Measurements from ENCODE around the gene ARHGEF25.

Gene ARHGEF25

DNA sequence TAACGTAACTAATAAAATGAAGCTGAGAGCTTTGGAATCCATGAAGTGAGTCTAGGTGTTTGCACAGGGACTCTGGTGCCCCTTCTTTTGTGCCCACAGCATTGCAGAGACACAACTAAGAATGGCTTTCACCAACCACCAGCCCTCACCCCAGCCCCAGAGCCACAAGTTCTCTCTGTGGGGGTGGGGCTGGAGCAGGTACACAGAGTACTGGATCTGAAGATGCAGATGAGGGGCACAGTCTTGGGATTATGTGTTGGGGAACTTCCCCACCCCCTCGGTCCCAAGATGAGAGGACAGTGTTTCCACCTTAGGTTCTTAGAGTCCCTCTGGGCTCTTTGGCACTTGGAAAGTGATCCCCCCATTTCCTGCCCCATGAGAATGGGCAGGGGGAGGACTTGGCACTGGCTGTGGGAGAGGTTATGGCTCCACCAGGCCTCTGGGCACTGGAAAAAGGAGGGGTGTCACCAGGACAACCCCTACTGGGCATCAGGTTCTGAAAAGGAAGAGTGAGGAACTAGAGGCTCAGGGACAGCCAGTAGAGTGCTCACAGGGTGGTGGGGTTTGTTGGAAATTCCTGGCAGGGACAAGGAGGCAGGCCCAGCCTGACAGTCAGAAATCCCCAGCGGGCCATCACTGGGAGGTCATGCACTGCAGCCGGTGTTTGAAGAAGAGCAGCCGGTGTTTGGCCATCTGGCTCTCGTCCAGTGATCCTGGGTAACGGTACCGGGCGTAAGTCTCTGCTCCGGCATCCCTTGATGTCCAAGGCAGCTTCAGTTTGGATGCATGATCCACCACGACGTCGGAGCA lies 15.1 kb downstream of the ARHGEF25 start:
- no peak overlapping the region for H3K4me3 ChIP-seq (ENCODE audit: low read depth, low read length)
- TF ChIP-seq, protein P1, sequence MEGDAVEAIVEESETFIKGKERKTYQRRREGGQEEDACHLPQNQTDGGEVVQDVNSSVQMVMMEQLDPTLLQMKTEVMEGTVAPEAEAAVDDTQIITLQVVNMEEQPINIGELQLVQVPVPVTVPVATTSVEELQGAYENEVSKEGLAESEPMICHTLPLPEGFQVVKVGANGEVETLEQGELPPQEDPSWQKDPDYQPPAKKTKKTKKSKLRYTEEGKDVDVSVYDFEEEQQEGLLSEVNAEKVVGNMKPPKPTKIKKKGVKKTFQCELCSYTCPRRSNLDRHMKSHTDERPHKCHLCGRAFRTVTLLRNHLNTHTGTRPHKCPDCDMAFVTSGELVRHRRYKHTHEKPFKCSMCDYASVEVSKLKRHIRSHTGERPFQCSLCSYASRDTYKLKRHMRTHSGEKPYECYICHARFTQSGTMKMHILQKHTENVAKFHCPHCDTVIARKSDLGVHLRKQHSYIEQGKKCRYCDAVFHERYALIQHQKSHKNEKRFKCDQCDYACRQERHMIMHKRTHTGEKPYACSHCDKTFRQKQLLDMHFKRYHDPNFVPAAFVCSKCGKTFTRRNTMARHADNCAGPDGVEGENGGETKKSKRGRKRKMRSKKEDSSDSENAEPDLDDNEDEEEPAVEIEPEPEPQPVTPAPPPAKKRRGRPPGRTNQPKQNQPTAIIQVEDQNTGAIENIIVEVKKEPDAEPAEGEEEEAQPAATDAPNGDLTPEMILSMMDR (IDR thresholded peaks at IDR 0.05; ENCODE audit: low read depth, low read length, missing control alignments) = no peak
- DNase-seq (ENCODE audit: low read depth) = no peak

DNA sequence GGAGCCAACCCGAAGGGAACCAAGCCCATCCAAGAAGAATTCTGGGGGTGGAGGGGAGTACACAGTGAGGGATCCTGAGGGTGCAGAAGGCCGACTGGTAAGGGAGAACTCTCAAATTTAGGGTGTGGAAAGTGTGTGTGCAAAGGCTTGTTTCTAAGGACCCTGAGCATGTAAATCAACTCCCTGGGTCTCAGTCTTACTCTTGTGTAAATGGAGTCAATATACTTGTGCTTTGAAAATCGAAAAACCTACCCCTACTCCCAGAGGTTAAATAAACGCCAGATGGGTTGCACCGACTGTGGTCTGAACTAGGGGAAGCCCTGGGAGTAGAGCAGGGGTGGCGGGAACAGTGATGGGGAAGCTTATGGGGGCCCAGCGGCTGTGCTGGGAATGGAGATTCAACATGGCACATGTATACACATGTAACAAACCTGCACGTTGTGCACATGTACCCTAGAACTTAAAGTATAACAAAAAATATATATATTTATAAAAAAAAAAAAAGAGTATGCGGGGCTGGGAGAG lies 15.7 kb downstream of the ARHGEF25 start:
- no peak overlapping the region for H3K4me3 ChIP-seq (ENCODE audit: low read depth, low read length)
- DNase-seq (ENCODE audit: low read depth) = no peak
- TF ChIP-seq, protein P1 (IDR thresholded peaks at IDR 0.05; ENCODE audit: low read depth, low read length, missing control alignments) = no peak

GRCh38 chr12:57627501-57628279 lies 16.5 kb downstream of the ARHGEF25 start:
- H3K4me3 ChIP-seq (ENCODE audit: low read depth, low read length) = no peak overlapping the region
- no peak for DNase-seq (ENCODE audit: low read depth)

GRCh38 chr12:57628280-57629191 lies 17.3 kb downstream of the ARHGEF25 start:
- TF ChIP-seq, protein P1 (IDR thresholded peaks at IDR 0.05; ENCODE audit: low read depth, low read length, missing control alignments) = no peak
- no peak overlapping the region for H3K4me3 ChIP-seq (ENCODE audit: low read depth, low read length)
- no peak for DNase-seq (ENCODE audit: low read depth)

More at GRCh38 chr12:57627501-57628279, 16.5 kb downstream of the ARHGEF25 start:
- TF ChIP-seq, protein P1 (IDR thresholded peaks at IDR 0.05; ENCODE audit: low read depth, low read length, missing control alignments) = peak; percentile 27

DNA sequence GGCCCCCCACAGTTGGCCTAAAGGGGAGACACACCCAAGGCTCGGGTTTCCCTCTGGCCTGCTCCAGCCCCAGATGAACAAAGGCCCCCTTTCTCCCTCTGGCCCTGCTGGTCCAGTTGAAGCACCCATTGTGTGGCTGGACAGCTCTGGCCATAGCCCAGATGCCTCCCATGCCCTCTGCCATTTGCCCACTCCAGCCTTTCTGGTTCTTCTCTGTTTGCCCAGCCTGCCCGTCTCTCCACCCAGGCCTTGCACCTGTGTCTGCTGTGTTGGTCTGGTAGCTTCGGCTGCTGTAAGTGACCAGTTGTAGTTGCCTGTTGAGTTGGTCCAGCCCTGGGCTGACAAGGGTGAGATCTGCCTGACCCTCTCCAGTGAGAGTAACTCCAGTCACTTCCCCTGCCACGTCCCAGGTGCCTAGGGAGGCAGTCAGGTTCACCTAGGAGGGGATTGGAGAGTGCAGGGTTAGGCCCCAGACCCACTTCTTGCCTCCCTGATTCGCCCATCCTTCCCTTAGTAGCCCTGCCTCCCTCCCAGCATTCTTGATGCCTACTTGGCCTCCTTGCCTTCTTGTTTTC lies 18.7 kb downstream of the ARHGEF25 start:
- DNase-seq (ENCODE audit: low read depth) = no peak
- no peak overlapping the region for H3K4me3 ChIP-seq (ENCODE audit: low read depth, low read length)
- TF ChIP-seq, protein P1 (IDR thresholded peaks at IDR 0.05; ENCODE audit: low read depth, low read length, missing control alignments) = no peak

- no peak for DNase-seq (ENCODE audit: low read depth)
- TF ChIP-seq, protein P1 (IDR thresholded peaks at IDR 0.05; ENCODE audit: low read depth, low read length, missing control alignments) = no peak
- H3K4me3 ChIP-seq (ENCODE audit: low read depth, low read length) = no peak overlapping the region
These were observed 19.7 kb downstream of the ARHGEF25 start for GRCh38 chr12:57630891-57631433.

Data from GM12864 (cell line).